ENCODE measurements around the gene SHCBP1L. TPM values are rescaled to one million over a fixed set of nuclear protein-coding genes. Genes with fewer than 3 reads are reported as not detected.

Gene SHCBP1L
- total RNA-seq, 1 donor from 2014 or later, result not detected

GRCh38 chr1:182960046-182960445, 7.1 kb upstream of the SHCBP1L start:
- TF ChIP-seq EZH2 (IDR thresholded peaks at IDR 0.05), result no peak
- TF ChIP-seq EZH2phosphoT487 (IDR thresholded peaks at IDR 0.05), result no peak
- TF ChIP-seq CTCF (IDR thresholded peaks at IDR 0.05), result no peak
- Histone ChIP-seq H2AFZ (replicated peaks) (no peak overlapping the region), H3K27me3 (no peaks in the 10 kb centered on the region), H3K4me3 (no peak overlapping the region), H3K4me2 (no peak overlapping the region), H3K79me2 (ENCODE audit: low read depth) (no peaks in the 10 kb centered on the region), H3F3A (ENCODE audit: low read depth) (peaks cover 7% of the 10 kb centered on the region), H3K9ac (no peak overlapping the region), H3K4me1 (peaks cover 13% of the 10 kb centered on the region), H4K20me1 (ENCODE audit: low read depth) (no peaks in the 10 kb centered on the region), H3K9me3 (ENCODE audit: low read depth) (no peaks in the 10 kb centered on the region), H3K36me3 (no peaks in the 10 kb centered on the region), H3K27ac (no peak overlapping the region)
- H3K27ac Mint-ChIP-seq, result no peak overlapping the region
- no peak for DNase-seq (ENCODE audit: low spot score)
- H3K4me1 Mint-ChIP-seq, result peaks cover 11% of the 10 kb centered on the region
- peaks cover 3% of the 10 kb centered on the region for H3K27me3 Mint-ChIP-seq (ENCODE audit: insufficient read depth, low read depth)
- no peaks in the 10 kb centered on the region for H3K36me3 Mint-ChIP-seq
- H3K4me3 Mint-ChIP-seq, result no peak overlapping the region
- no peaks in the 10 kb centered on the region for H3K9me3 Mint-ChIP-seq

- H3K79me2 ChIP-seq (ENCODE audit: low read depth), result no peaks in the 10 kb centered on the region
- H3K4me3 ChIP-seq, result no peak overlapping the region
- no peak overlapping the region for H3K27ac ChIP-seq
- H4K20me1 ChIP-seq (ENCODE audit: low read depth), result no peaks in the 10 kb centered on the region
- DNase-seq (ENCODE audit: low spot score), result no peak
- H3K9ac ChIP-seq, result no peak overlapping the region
- no peaks in the 10 kb centered on the region for H3K9me3 ChIP-seq (ENCODE audit: low read depth)
- no peaks in the 10 kb centered on the region for H3F3A ChIP-seq (ENCODE audit: low read depth)
- no peaks in the 10 kb centered on the region for H3K9me3 Mint-ChIP-seq
- no peak overlapping the region for H3K4me2 ChIP-seq
- TF ChIP-seq CTCF (IDR thresholded peaks at IDR 0.05), result no peak
- TF ChIP-seq EZH2phosphoT487 (IDR thresholded peaks at IDR 0.05), result no peak
- TF ChIP-seq EZH2 (IDR thresholded peaks at IDR 0.05), result no peak
- H3K27ac Mint-ChIP-seq, result no peak overlapping the region
- peaks cover 4% of the 10 kb centered on the region for H3K4me1 ChIP-seq
- peak overlapping the region; percentile 80 for H2AFZ ChIP-seq (replicated peaks)
- peaks cover 3% of the 10 kb centered on the region for H3K27me3 Mint-ChIP-seq (ENCODE audit: insufficient read depth, low read depth)
- H3K4me3 Mint-ChIP-seq, result no peak overlapping the region
- no peaks in the 10 kb centered on the region for H3K36me3 ChIP-seq
- no peaks in the 10 kb centered on the region for H3K27me3 ChIP-seq
- peaks cover 7% of the 10 kb centered on the region for H3K4me1 Mint-ChIP-seq
- H3K36me3 Mint-ChIP-seq, result no peaks in the 10 kb centered on the region
Measured at GRCh38 chr1:182957902-182958395, 5.0 kb upstream of the SHCBP1L start.

DNA sequence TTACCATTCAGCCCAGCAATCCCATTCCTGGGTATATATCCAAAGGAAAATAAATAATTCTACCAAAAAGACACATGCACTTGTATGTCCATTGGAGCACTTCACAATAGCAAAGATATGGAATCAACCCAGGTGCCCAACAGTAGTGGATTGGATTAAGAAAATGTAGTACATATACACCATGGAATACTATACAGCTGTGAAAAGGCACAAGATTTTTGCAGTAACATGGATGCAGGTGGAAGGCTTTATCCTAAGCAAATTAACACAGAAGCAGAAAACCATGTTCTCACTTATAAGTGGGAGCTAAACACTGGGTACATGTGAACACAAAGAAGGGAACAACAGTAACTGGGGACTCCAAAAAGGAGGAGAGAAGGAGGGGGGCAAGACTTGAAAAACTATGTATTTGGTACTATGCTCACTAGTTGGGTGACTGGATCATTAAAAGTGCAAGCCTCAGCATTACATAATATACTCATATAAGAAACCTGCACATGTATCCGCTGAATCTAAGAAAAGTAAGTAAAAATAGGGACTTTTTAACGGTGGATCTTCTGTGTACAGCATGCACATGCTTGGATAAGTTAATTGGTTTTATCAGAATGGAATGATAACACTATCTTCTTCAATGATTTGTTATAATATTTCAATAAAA, 3.9 kb upstream of the SHCBP1L start:
- no peaks in the 10 kb centered on the region for H3K79me2 ChIP-seq (ENCODE audit: low read depth)
- H4K20me1 ChIP-seq (ENCODE audit: low read depth), result no peaks in the 10 kb centered on the region
- H3K4me1 Mint-ChIP-seq, result no peaks in the 10 kb centered on the region
- no peak overlapping the region for H3K4me2 ChIP-seq
- no peak overlapping the region for H2AFZ ChIP-seq (replicated peaks)
- no peak overlapping the region for H3K4me3 ChIP-seq
- H3K4me3 Mint-ChIP-seq, result no peak overlapping the region
- H3K9ac ChIP-seq, result no peak overlapping the region
- H3K36me3 ChIP-seq, result no peaks in the 10 kb centered on the region
- H3K27me3 ChIP-seq, result no peaks in the 10 kb centered on the region
- DNase-seq (ENCODE audit: low spot score), result no peak
- H3F3A ChIP-seq (ENCODE audit: low read depth), result no peaks in the 10 kb centered on the region
- no peak for TF ChIP-seq CTCF (IDR thresholded peaks at IDR 0.05)
- no peak for TF ChIP-seq EZH2phosphoT487 (IDR thresholded peaks at IDR 0.05)
- no peak for TF ChIP-seq EZH2 (IDR thresholded peaks at IDR 0.05)
- H3K9me3 ChIP-seq (ENCODE audit: low read depth), result no peaks in the 10 kb centered on the region
- no peaks in the 10 kb centered on the region for H3K9me3 Mint-ChIP-seq
- no peaks in the 10 kb centered on the region for H3K36me3 Mint-ChIP-seq
- no peak overlapping the region for H3K27ac ChIP-seq
- H3K27me3 Mint-ChIP-seq (ENCODE audit: insufficient read depth, low read depth), result peaks cover 3% of the 10 kb centered on the region
- no peaks in the 10 kb centered on the region for H3K4me1 ChIP-seq
- H3K27ac Mint-ChIP-seq, result no peak overlapping the region

Measured in neural progenitor cell (in vitro differentiated cells).